Progenitor cell of endocrine pancreas (in vitro differentiated cells): Measurements from ENCODE around the gene SERPINA6. TPM values are rescaled to one million over a fixed set of nuclear protein-coding genes. Genes with fewer than 3 reads are reported as not detected.
"Not testable (repeated sequence)": the region's sequence is repeated elsewhere in the genome, so short reads cannot be mapped to it uniquely, and the experiment has no call there.

Experiments
- DNase-seq: peaks from one replicate; pipeline ENCODE4 v3.0.0; 2021; ENCODE audit warnings: low spot score; ENCODE audit not compliant: unreplicated experiment
- H3K27ac Mint-ChIP-seq: 2 replicates; pipeline ENCODE4 v1.8.0; 2021; ENCODE audit warnings: mild to moderate bottlenecking, moderate library complexity, mixed read lengths
- H3K27me3 Mint-ChIP-seq: 2 replicates; pipeline ENCODE4 v1.8.0; 2021; ENCODE audit warnings: mixed read lengths
- H3K36me3 Mint-ChIP-seq: 2 replicates; pipeline ENCODE4 v1.8.0; 2022; ENCODE audit warnings: mixed read lengths; ENCODE audit not compliant: insufficient read depth
- H3K4me1 Mint-ChIP-seq: 2 replicates; pipeline ENCODE4 v1.8.0; 2021; ENCODE audit warnings: low read depth, mixed read lengths
- H3K4me3 Mint-ChIP-seq: 2 replicates; pipeline ENCODE4 v1.8.0; 2021; ENCODE audit warnings: low read depth, mild to moderate bottlenecking, moderate library complexity, mixed read lengths
- H3K9me3 Mint-ChIP-seq: 2 replicates; pipeline ENCODE4 v1.8.0; 2021; ENCODE audit warnings: low read depth, mixed read lengths
- CTCF ChIP-seq: fragments of 200-600 bp; sonication (generic); IDR thresholded peaks from one replicate; pipeline ENCODE4 v1.5.0; 2021; ENCODE audit warnings: antibody characterized with exemption, mild to moderate bottlenecking; ENCODE audit not compliant: unreplicated experiment
- total RNA-seq: library from RNA; stranded (reverse); gene quantifications from 2 replicates; pipeline ENCODE4 v1.2.1, GENCODE V29; 2021

Gene SERPINA6
- total RNA-seq, 1 donor from 2014 or later: 1.6 TPM

- TF ChIP-seq CTCF: no peak
- Mint-ChIP-seq H3K4me1 (peaks cover 3% of the 10 kb centered on the region), H3K4me3 (no peak overlapping the region), H3K27ac (no peak overlapping the region), H3K36me3 (peaks cover 4% of the 10 kb centered on the region), H3K27me3 (no peaks in the 10 kb centered on the region), H3K9me3 (peaks cover 15% of the 10 kb centered on the region)
- DNase-seq: no peak
Measured at GRCh38 chr14:94306047-94306978, 16.8 kb downstream of the SERPINA6 start.

GRCh38 chr14:94305620-94306019 lies 17.5 kb downstream of the SERPINA6 start:
- no peak for DNase-seq
- TF ChIP-seq CTCF: no peak
- no peak overlapping the region for H3K4me3 Mint-ChIP-seq
- no peak overlapping the region for H3K27ac Mint-ChIP-seq
- no peaks in the 10 kb centered on the region for H3K27me3 Mint-ChIP-seq
- H3K9me3 Mint-ChIP-seq: peaks cover 15% of the 10 kb centered on the region
- H3K4me1 Mint-ChIP-seq: peaks cover 3% of the 10 kb centered on the region
- H3K36me3 Mint-ChIP-seq: peaks cover 4% of the 10 kb centered on the region

GRCh38 chr14:94304243-94304642 lies 18.9 kb downstream of the SERPINA6 start:
- peaks cover 2% of the 10 kb centered on the region for H3K4me1 Mint-ChIP-seq
- no peak overlapping the region for H3K4me3 Mint-ChIP-seq
- H3K36me3 Mint-ChIP-seq: peaks cover 4% of the 10 kb centered on the region
- no peak overlapping the region for H3K27ac Mint-ChIP-seq
- no peaks in the 10 kb centered on the region for H3K27me3 Mint-ChIP-seq
- TF ChIP-seq CTCF: no peak
- H3K9me3 Mint-ChIP-seq: peaks cover 15% of the 10 kb centered on the region
- no peak for DNase-seq

- Mint-ChIP-seq H3K36me3 (peaks cover 3% of the 10 kb centered on the region), H3K9me3 (peaks cover 12% of the 10 kb centered on the region), H3K27me3 (no peaks in the 10 kb centered on the region), H3K4me3 (no peak overlapping the region), H3K27ac (no peak overlapping the region), H3K4me1 (no peaks in the 10 kb centered on the region)
- TF ChIP-seq CTCF: no peak
- DNase-seq: no peak
Measured at GRCh38 chr14:94303111-94303510, 20.0 kb downstream of the SERPINA6 start.

GRCh38 chr14:94298130-94298529 lies 25.0 kb downstream of the SERPINA6 start:
- Mint-ChIP-seq H3K36me3 (no peaks in the 10 kb centered on the region), H3K9me3 (peaks cover 3% of the 10 kb centered on the region), H3K4me3 (no peak overlapping the region), H3K27me3 (no peaks in the 10 kb centered on the region), H3K4me1 (peaks cover 6% of the 10 kb centered on the region), H3K27ac (no peak overlapping the region)
- DNase-seq: no peak
- no peak for TF ChIP-seq CTCF

- DNase-seq, H3K4me3 Mint-ChIP-seq, H3K27ac Mint-ChIP-seq, H3K36me3 Mint-ChIP-seq, H3K9me3 Mint-ChIP-seq, H3K27me3 Mint-ChIP-seq: not testable (repeated sequence)
- H3K4me1 Mint-ChIP-seq: peaks cover 18% of the 10 kb centered on the region
Measured at GRCh38 chr14:94296181-94296545, 27.0 kb downstream of the SERPINA6 start.
